ENCODE results near the gene METTL9. TPM values are rescaled to one million over a fixed set of nuclear protein-coding genes. Genes with fewer than 3 reads are reported as not detected.
A peak's percentile ranks its signal among the peaks of the same experiment; 100 is the strongest.
"Not testable (repeated sequence)": the region's sequence is repeated elsewhere in the genome, so short reads cannot be mapped to it uniquely, and the experiment has no call there.

Gene METTL9
- total RNA-seq: 172 and 175 TPM in 2 replicates
- long read RNA-seq, full-length matches to known transcripts: 43 of 50 reads
- long read RNA-seq, partial matches to known transcripts: 5 of 50 reads
- long read RNA-seq, other reads (novel, unspliced or antisense): 2 of 50 reads

GRCh38 chr16:21599122-21600030, at the start of gene METTL9:
METTL9 (plus strand) TSS chr16:21599577; CDS start chr16:21599734, 157 bp downstream.
- H3K4me1 Mint-ChIP-seq: peaks cover 46% of the 10 kb centered on the region
- TF ChIP-seq CTCF (conservative IDR thresholded peaks at IDR 0.05): peak; percentile 9
- H3K27me3 Mint-ChIP-seq (ENCODE audit: low read depth): peaks cover 3% of the 10 kb centered on the region

GRCh38 chr16:21549975-21550374, 49.4 kb upstream of the METTL9 start:
- H3K4me3 Mint-ChIP-seq; H3K9me3 Mint-ChIP-seq; H3K36me3 Mint-ChIP-seq (ENCODE audit: low read depth); H3K27ac Mint-ChIP-seq (ENCODE audit: unreplicated experiment); DNase-seq (ENCODE audit: low read depth, low spot score); H3K4me1 Mint-ChIP-seq: not testable (repeated sequence)
- H3K27me3 Mint-ChIP-seq (ENCODE audit: low read depth): peaks cover 12% of the 10 kb centered on the region

More at GRCh38 chr16:21599122-21600030, at the start of gene METTL9:
- Mint-ChIP-seq H3K36me3 (ENCODE audit: low read depth) (no peaks in the 10 kb centered on the region), H3K27ac (ENCODE audit: unreplicated experiment) (peak within 1 kb of the TSS; percentile 95), H3K9me3 (no peaks in the 10 kb centered on the region), H3K4me3 (peak within 1 kb of the TSS; percentile 92)
- peak; percentile 93 for DNase-seq (ENCODE audit: low read depth, low spot score)

- H3K4me3 Mint-ChIP-seq; H3K4me1 Mint-ChIP-seq; H3K27ac Mint-ChIP-seq (ENCODE audit: unreplicated experiment); H3K36me3 Mint-ChIP-seq (ENCODE audit: low read depth); DNase-seq (ENCODE audit: low read depth, low spot score); H3K9me3 Mint-ChIP-seq: not testable (repeated sequence)
- peaks cover 13% of the 10 kb centered on the region for H3K27me3 Mint-ChIP-seq (ENCODE audit: low read depth)
- TF ChIP-seq CTCF (conservative IDR thresholded peaks at IDR 0.05): peak; percentile 17
Measured at GRCh38 chr16:21550435-21550834, 48.9 kb upstream of the METTL9 start.

GRCh38 chr16:21551076-21551475, 48.3 kb upstream of the METTL9 start:
- peaks cover 16% of the 10 kb centered on the region for H3K27me3 Mint-ChIP-seq (ENCODE audit: low read depth)
- H3K9me3 Mint-ChIP-seq; H3K36me3 Mint-ChIP-seq (ENCODE audit: low read depth); H3K27ac Mint-ChIP-seq (ENCODE audit: unreplicated experiment); DNase-seq (ENCODE audit: low read depth, low spot score); H3K4me3 Mint-ChIP-seq; H3K4me1 Mint-ChIP-seq: not testable (repeated sequence)

GRCh38 chr16:21551600-21551999, 47.8 kb upstream of the METTL9 start:
- H3K9me3 Mint-ChIP-seq; H3K4me3 Mint-ChIP-seq; DNase-seq (ENCODE audit: low read depth, low spot score); H3K36me3 Mint-ChIP-seq (ENCODE audit: low read depth); H3K27ac Mint-ChIP-seq (ENCODE audit: unreplicated experiment); H3K4me1 Mint-ChIP-seq: not testable (repeated sequence)
- H3K27me3 Mint-ChIP-seq (ENCODE audit: low read depth): peaks cover 21% of the 10 kb centered on the region

- not testable (repeated sequence) for DNase-seq (ENCODE audit: low read depth, low spot score); H3K4me1 Mint-ChIP-seq; H3K9me3 Mint-ChIP-seq; H3K36me3 Mint-ChIP-seq (ENCODE audit: low read depth); H3K27ac Mint-ChIP-seq (ENCODE audit: unreplicated experiment); H3K4me3 Mint-ChIP-seq
- H3K27me3 Mint-ChIP-seq (ENCODE audit: low read depth): peaks cover 22% of the 10 kb centered on the region
Measured at GRCh38 chr16:21553481-21554296, 45.7 kb upstream of the METTL9 start.

- Mint-ChIP-seq H3K27me3 (ENCODE audit: low read depth) (peaks cover 22% of the 10 kb centered on the region), H3K4me1 (peaks cover 8% of the 10 kb centered on the region), H3K9me3 (no peaks in the 10 kb centered on the region), H3K27ac (ENCODE audit: unreplicated experiment) (no peak overlapping the region), H3K4me3 (no peak overlapping the region), H3K36me3 (ENCODE audit: low read depth) (no peaks in the 10 kb centered on the region)
- peak; percentile 98 for DNase-seq (ENCODE audit: low read depth, low spot score)
- peak; percentile 100 for TF ChIP-seq CTCF (conservative IDR thresholded peaks at IDR 0.05)
Measured at GRCh38 chr16:21554795-21555585, 44.4 kb upstream of the METTL9 start.

GRCh38 chr16:21555621-21556020, 43.8 kb upstream of the METTL9 start:
- not testable (repeated sequence) for H3K36me3 Mint-ChIP-seq (ENCODE audit: low read depth); H3K9me3 Mint-ChIP-seq; H3K4me1 Mint-ChIP-seq; DNase-seq (ENCODE audit: low read depth, low spot score); H3K4me3 Mint-ChIP-seq; H3K27ac Mint-ChIP-seq (ENCODE audit: unreplicated experiment)
- H3K27me3 Mint-ChIP-seq (ENCODE audit: low read depth): peaks cover 22% of the 10 kb centered on the region

GRCh38 chr16:21556026-21556595, 43.3 kb upstream of the METTL9 start:
- not testable (repeated sequence) for H3K27ac Mint-ChIP-seq (ENCODE audit: unreplicated experiment); DNase-seq (ENCODE audit: low read depth, low spot score); H3K36me3 Mint-ChIP-seq (ENCODE audit: low read depth); H3K4me1 Mint-ChIP-seq; H3K9me3 Mint-ChIP-seq; H3K4me3 Mint-ChIP-seq
- H3K27me3 Mint-ChIP-seq (ENCODE audit: low read depth): peaks cover 22% of the 10 kb centered on the region
